ENCODE results near the gene PPFIA1.

DNA sequence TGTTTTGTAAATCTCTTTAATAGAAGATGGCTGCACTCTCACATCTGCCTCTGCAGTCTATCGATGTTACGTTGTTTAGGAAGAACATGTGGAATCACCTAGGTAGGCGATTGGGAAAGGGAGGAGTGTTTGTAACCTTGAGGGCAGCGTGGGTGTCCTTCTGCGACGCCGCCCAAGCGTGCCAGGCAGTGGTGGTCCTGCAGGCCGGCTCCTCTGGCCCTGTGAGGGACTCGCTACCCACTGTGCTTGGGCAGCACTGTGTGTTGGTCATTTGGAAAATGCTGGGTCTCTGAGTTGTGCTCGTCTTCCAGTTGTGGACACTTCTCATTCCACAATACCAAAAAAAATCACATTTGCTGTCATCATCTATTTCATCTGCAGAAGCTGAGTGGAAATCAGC is 156.9 kb downstream of the PPFIA1 start:
- TF ChIP-seq EP300 (IDR thresholded peaks at IDR 0.05; ENCODE audit: borderline replicate concordance) (no peak), EGR1 (IDR thresholded peaks at IDR 0.05) (no peak), RAD21 (IDR thresholded peaks at IDR 0.05; ENCODE audit: low read depth) (no peak), CREB1 (IDR thresholded peaks at IDR 0.05; ENCODE audit: low read depth) (no peak), YY1 (IDR thresholded peaks at IDR 0.05; ENCODE audit: low read depth) (no peak), CEBPB (IDR thresholded peaks at IDR 0.05) (no peak), FOXM1 (IDR thresholded peaks at IDR 0.05; ENCODE audit: borderline replicate concordance, low read depth) (no peak), ZBTB7A (IDR thresholded peaks at IDR 0.05; ENCODE audit: low read depth) (no peak), NFIC (IDR thresholded peaks at IDR 0.05) (no peak)
- TF ChIP-seq, protein P1, sequence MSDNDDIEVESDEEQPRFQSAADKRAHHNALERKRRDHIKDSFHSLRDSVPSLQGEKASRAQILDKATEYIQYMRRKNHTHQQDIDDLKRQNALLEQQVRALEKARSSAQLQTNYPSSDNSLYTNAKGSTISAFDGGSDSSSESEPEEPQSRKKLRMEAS (IDR thresholded peaks at IDR 0.05), result no peak
- TF ChIP-seq, protein P2, sequence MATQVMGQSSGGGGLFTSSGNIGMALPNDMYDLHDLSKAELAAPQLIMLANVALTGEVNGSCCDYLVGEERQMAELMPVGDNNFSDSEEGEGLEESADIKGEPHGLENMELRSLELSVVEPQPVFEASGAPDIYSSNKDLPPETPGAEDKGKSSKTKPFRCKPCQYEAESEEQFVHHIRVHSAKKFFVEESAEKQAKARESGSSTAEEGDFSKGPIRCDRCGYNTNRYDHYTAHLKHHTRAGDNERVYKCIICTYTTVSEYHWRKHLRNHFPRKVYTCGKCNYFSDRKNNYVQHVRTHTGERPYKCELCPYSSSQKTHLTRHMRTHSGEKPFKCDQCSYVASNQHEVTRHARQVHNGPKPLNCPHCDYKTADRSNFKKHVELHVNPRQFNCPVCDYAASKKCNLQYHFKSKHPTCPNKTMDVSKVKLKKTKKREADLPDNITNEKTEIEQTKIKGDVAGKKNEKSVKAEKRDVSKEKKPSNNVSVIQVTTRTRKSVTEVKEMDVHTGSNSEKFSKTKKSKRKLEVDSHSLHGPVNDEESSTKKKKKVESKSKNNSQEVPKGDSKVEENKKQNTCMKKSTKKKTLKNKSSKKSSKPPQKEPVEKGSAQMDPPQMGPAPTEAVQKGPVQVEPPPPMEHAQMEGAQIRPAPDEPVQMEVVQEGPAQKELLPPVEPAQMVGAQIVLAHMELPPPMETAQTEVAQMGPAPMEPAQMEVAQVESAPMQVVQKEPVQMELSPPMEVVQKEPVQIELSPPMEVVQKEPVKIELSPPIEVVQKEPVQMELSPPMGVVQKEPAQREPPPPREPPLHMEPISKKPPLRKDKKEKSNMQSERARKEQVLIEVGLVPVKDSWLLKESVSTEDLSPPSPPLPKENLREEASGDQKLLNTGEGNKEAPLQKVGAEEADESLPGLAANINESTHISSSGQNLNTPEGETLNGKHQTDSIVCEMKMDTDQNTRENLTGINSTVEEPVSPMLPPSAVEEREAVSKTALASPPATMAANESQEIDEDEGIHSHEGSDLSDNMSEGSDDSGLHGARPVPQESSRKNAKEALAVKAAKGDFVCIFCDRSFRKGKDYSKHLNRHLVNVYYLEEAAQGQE (IDR thresholded peaks at IDR 0.05; ENCODE audit: low read depth), result no peak
